Effector CD8-positive, alpha-beta T cell (primary cell): ENCODE data around the gene TOMM40L.

Experiments used
- DNase-seq: peaks from one replicate; lab custom pipeline; 2025; lab: John Stamatoyannopoulos, UW
- total RNA-seq, 4 experiments: gene quantifications; one replicate each; lab custom pipeline; 2026; lab: John Stamatoyannopoulos, UW

Gene TOMM40L
- total RNA-seq, result 19.5 to 25.4 (median 21.3) reads per million in 4 experiments

DNA sequence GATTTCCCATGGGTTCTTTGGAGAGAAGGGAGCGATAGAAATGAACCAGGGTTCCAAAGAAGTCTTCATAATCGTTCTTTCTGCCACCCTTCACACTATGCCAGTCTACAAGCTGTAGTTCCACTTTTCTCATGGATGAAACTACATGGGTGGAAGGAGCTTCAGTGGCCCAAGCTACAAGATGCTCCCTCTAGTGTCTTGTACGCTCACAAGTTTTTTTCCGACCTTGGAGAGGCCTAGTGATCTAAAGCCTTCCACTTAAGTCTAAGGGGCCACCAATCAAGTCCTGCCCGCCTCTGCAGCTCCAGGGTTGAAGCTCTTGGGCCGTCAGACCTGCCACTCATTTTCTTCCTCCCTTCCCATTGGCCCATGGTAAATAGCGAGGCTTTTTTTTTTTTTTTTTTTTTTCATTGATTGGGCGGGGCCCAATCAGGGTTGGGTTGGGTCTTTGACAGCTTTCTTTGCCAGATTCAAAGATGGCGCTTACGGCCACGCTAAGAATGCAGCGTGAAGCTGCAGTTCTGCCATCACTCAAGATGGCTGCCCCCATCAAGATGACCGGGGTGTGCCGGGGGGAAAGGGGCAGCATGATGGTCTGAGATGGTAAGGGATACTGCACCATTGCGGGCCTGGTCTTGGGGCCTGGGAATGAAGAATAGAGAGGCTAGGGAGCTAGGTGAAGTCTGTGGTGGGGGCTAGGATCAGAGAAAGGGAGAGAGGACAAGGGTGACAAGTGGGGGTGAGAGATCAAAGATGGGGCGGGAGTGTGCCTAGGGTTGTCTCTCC is at the start of gene TOMM40L:
Gene TOMM40L (plus strand): TSS at position 527 of the 786 bp plus-strand sequence. CDS start 430 bp downstream, outside the sequence.
- DNase-seq, result peak; percentile 82

DNA sequence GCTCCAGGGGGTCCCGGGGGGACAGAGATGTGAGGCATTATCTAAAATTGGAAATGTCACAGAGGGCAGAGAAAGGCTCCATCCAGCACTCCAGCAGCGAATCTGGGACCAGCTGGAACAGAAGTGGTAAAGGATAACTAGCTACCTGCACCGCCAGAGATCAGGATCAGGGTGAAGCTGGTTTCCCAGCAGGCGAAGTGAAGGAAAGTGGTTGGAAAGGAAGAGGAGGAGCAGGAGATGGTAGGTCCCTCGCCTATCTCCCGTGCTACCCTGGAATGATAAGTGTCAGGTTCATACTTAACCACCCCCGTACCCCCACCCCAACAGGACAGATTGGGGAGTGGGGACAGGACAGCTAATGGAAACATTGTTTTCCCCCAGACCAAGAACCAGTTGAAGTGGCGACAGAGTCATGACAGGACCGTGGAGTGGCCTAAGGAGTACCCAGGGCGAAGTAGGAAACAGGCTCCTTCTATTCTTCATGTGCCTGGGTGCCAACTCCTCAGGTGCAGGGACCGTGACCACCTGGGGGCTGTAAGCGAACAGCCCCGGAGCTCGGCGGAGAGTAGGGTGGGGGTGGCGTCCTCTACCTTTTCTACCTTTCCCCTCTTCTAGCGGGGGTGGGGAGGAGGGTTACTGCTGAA is 49.3 kb upstream of the TOMM40L start:
- DNase-seq, result no peak

DNA sequence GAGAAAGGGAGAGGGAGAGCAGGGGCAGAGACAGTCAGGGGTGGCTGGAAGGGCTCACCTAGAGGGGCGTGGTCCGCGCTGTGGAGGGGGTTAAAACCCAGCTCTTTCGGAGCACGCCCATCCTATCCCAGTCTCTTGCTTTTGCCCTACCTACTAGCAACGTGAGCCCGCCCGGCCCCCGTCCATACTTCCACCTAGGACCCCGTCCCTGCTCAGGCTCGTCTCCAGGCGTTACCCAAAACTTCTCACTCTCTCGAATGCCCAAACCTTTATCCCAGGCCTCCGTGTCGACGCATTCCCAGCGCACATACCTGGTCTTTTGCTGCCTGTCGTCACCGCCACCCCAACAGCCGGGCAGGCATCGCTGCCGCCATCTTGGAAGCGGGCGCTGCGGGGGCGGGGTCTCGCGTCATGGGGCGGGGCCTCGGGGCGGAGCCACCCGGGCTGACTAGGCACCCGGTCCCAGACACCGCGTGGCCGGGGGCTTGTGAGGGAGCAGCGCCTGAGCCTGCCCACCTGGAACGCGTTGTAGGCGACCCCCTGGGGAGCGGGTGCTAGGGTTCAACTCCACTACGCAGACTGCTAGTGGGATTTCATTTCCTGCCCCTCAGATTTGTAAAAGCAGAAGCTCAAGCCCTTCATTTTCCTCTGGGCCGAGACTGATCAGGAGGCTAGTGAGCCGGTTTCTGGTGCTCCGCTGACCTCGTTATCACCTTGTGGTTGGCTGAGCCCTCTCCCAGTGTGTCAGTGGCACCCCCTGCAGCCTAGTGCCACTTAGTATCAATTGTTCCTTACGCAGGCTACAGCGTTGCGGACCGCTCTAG is 48.5 kb upstream of the TOMM40L start, which contains the start of gene B4GALT3:
Gene B4GALT3 (minus strand): TSS at position 396 of the 824 bp plus-strand sequence. CDS start 1,447 bp downstream, outside the sequence.
- DNase-seq, result peak; percentile 89

DNA sequence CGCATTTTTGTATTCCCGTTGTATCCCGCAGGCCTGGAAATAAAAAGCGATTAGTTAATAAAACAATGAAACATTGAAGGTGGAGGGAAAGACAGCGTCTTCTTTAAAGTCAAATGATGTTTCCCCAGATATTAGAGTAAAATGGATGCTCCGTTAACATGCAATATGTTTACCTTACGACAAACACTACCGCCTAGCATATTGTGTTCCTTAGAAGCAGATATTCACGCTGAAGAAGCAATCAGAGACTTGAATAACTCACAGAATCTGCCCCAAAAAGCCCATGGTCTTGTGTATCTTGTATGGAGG is 48.0 kb upstream of the TOMM40L start:
- no peak for DNase-seq

DNA sequence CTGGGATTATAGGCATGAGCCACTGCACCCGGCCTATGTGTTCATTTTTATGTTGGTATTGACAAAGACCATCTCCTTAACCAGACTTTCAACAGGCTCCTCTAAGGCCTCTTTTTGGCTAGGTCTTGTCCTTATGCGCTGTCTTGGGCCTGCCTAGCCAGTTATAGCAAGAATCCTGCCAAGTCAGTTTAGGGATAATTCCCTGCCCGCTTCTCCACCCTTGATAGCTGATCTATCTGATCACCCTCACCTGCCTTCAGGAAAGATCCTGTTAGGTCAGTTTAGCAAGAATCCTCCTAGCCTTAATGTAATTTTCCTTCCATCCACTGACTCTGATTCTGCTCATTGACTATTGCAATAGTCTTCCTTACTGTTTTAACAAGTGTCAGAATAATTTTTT is 46.2 kb upstream of the TOMM40L start:
- no peak for DNase-seq

DNA sequence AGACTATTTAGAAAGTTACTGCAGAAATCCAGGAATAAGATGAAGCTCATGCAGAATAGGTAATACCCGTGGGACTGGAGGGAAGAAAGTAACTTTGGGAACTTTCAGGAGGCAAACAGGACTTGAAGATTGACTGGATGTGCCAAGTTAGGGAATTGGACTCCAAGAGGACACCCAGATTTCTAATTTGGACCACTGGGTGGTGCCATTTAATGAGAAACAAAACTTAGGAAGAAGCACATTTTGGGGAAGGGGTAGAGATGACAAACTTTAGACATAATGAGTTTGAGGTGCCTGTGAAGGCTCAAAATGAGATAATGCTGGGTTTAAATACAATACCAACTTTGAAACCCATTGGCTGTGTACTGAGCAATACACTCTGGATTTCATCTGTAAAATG is 45.2 kb upstream of the TOMM40L start:
- no peak for DNase-seq

DNA sequence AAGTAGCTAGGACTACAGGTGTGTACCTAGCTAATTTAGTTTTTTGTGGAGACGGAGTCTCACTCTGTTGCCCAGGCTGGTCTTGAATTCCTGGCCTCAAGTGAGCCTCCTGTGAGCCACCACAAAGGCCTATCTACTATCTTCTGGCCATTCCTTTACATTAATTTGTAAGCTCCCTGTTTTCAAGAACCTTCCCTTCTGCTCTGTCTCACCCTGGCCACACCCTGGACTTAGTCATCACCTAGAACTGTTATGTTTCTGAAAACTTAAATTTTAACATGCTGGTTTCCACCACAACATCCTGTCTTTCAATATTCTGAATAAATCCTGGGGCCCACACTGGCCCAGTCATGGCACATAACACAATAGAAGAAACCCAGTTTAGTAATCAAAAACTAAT is 43.6 kb upstream of the TOMM40L start:
- no peak for DNase-seq

DNA sequence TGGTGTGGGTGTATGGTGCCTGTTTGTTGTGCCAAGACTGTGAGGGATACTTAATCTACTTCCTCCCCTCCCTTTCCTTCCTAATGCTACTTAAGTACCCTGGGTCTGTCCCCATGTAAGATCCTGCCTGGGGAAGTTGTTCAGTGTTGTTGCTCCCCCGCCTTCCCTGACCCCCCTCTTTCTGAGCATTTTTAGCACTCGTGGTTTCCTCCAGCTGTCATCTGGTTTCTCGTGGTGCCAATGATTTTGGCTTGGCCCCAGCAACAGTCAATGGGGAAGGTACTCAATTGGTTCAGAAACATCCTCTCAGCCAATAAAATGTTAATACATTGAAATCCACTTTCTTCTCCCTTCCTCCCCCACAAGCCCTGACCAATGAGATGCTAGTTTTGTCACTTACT is 40.6 kb upstream of the TOMM40L start:
- peak; percentile 61 for DNase-seq

DNA sequence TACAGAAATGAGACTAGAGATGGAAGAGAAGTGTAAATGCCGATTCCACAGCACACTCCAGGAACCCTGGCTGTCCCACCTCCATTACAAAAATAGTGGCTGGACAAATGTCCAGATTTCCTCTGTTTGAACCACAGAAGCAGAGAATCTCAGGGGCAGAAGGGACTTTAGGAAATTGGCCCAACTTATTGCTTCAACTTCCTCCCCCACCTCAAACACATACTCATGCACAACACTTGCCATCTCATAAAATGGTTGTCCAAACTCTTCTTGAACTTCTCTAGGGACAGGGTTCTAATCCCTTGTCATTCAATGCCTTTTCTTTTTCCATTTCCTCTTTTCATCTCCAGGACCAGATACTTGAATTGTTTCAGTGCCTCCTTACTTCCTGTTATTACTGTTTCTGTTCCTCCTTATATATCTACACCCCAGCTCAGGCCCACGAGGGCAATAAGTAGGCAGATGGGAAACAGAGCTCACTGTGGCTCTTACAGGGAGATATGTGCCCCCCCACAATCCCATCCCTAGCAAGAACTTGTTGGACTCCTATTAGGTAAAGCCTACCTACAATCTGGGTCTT is 40.0 kb upstream of the TOMM40L start:
- no peak for DNase-seq

DNA sequence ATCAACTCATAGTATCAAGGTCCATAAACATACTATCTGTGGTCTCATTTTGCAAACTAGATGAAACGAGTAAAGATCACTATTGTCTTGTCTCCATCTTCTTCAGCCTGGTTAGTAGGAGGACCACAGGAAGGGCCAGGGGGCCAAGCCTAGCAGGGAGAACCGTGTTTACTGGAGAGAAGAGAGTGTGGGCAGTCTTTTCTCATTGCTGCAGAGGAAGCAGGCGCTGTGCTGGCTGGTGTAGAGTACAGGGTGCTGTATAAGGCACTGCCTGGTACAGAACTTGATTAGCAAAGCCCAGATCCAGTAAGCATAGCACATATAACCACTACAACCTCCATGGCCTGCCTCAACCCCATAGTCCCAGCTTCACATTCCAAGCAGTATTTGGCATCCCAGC is 38.5 kb upstream of the TOMM40L start:
- DNase-seq, result no peak

DNA sequence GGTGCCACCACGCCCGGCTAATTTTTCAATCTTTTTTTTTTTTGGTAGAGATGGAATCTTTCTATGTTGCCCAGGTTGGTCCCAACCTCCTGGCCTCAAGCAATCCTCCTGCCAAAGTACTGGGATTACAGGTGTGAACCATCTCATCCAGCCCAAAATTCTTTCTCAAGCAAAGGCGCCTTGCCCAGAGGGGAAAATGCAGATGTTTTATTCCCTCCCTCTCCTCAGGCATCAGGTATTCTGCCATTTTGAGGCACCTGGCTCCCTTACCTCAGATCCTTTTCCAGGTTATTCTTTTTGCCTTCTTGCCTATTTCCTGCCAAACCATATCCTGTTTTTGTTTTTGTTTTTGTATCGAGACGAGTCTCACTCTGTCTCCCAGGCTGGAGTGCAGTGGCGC is 37.5 kb upstream of the TOMM40L start:
- no peak for DNase-seq

DNA sequence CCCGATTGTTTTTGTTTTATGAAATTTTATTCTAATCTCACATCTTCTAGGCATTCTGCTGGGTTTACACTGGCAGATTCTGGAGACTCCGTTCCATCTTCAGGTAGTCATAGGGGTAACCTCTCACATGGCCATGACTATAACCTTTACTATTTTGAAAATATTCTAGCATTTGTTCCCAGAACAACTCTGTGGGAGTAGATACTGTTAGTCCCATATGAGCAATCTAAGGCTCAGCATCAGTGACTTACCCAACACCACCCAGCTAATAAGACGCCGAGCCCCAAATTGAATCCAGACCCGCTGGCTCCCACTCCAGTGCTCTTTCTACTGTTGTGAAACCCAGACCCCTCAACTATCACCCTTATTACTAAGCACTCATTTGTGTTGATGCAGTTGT is 36.8 kb upstream of the TOMM40L start:
- no peak for DNase-seq

DNA sequence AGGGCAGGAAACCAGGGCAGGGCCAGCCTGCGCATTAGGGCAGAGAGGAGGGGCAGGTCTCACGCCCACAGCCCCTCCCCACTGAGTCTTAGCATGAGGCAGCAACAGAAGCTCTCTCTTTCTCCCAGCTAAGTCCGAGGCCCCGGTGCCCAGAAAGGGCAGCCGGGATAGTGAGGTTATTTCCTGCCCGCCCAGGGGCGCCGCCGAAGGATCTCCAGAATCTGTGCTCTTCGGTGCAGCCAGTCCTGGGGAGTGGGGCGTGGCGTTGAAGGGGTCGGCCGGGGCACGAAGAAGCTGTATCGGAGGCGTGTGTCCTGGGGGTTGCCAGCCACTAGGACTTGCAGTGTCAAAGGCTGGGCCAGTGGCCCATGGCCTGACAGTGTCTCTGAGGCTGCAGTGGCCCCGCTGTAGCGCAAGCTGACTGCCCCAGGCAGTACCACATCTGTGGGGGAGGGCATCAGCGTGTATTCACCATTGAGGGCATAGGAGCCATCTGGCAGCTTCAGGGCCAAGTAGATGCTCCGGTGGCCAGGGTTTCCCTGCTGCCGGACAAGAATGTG is 34.8 kb upstream of the TOMM40L start:
- DNase-seq, result no peak

DNA sequence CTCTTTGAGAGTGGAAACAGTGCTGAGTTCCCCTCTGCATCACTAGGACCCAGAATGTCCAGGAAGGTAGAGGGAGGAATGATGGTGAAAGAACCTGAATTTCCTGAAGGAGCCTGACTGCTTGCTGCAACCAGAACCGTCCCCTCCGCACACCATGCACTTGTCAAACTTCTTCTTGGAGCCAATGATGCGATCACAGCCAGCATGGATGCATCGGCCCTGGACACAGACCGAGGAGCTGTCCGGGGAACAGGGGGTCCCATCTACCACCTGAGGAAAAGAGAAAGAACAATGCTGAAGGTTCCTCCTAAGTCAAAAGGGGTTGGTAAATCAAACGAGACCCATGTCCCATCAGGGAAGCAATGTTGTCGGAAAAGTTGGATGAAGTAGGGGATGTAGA is 33.9 kb upstream of the TOMM40L start:
- no peak for DNase-seq

DNA sequence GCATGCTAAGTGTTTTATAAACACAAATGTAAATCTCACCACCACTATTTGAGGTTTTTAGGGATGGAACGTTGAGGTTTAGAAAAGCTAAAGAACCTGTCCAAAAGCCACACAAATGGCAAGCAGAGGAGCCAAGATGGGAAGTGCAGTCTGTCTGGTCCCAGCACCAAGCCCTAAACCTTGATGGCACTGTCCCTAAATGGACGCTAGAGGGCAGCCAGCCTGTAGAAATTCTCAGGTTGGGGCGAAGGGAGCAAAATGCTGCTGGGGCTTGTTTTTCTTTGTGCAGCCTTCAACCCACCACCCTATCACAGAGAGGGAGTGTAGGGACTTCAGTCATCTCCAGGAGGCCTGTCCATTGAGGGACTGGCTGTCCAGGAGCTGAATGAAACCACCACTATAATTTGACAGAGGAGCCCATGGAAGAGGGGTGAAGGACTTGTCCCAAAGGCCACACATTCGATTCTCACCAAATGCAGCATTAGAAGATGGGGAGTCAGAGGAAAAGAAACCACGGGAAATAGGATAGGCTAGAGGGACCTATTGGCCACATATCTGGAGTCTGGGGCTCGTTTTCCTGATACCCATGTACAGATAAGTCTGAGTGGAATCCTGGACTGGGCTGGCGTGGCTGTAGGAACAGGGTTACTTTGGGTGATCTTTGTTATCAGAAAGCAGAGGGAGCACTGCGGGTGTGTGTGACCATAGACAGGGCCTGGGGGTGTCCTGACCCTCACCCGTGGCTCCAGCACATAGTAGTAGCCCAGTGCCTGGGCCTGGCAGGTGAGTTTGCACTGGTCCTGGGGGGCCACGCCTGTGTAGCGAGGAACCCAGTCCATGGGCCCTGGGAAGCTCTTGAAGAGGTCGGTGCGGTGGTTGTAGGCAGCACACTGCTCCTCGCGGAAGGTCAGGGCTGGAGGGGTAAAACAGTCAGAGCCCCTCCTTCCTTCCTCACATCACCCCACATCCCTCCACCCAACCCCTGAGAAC is 33.1 kb upstream of the TOMM40L start:
- peak; percentile 37 for DNase-seq

DNA sequence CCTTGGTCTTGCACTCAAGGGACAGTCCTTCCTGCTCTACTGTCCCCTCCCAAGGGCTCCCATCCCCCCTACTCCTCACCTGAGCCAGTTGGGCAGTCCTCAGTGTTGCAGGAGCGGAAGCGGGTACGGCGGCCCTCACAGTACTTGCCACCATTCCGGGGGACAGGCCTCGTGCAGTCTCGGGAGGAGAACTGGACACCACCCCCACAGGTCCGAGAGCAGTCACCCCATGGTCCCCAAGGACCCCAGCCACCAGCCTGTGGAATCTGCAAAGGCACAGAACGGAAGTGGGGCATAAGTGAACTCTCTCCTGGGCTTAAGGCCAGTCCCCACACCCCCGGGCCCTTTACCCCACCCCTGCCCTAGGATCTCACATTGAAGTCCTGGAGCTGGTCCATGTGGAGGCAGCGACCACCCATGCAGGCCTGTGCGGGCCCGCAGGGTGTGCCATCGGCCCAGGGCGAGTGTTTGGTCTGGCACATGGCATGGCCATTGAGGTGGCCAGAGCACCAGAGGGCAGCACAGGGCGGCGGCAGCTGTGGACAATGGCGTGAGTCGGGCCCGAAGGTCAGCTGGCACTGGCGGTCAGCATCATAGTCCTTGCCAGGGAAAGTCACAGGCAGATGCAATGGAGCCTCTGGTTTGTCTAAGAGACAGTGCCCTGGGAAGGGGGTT is 32.2 kb upstream of the TOMM40L start:
- no peak for DNase-seq

DNA sequence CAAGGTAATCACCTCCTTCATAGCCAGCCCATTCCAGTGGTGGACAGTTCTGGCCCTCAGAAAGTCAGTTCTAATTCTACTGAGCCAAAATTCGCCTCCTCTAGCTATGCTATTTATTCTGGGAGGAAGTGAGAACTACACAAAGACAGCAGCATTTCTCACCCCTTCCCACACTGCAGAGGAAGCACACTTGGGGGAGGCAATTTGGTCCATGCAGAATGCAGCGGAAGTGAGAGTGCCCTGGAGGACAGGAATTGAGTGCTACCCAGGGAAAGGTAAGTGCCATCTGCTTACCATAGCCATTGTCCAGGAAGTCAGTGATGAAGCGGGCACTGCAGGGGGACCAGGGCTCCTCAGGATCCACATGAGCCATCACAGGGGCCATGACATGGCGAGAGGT is 30.7 kb upstream of the TOMM40L start:
- no peak for DNase-seq

DNA sequence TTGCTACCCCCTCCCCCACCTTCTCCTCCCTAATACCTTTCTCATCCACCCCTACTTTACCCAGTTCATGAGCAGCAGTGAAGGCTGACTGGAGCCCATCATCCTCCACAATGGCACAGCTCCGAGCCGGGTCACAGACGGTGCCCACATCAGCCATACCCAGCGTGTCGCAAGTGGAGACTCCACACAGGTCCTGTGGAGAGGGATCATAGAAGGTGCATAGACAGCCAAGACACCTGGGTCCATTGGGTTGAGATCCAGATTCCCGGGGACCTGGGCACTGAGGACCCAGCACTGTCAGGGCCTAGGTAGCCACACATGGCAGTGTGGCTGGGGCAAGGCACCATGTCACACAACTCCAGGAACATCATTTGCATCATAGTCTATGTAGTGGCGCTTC is 29.7 kb upstream of the TOMM40L start:
- no peak for DNase-seq

DNA sequence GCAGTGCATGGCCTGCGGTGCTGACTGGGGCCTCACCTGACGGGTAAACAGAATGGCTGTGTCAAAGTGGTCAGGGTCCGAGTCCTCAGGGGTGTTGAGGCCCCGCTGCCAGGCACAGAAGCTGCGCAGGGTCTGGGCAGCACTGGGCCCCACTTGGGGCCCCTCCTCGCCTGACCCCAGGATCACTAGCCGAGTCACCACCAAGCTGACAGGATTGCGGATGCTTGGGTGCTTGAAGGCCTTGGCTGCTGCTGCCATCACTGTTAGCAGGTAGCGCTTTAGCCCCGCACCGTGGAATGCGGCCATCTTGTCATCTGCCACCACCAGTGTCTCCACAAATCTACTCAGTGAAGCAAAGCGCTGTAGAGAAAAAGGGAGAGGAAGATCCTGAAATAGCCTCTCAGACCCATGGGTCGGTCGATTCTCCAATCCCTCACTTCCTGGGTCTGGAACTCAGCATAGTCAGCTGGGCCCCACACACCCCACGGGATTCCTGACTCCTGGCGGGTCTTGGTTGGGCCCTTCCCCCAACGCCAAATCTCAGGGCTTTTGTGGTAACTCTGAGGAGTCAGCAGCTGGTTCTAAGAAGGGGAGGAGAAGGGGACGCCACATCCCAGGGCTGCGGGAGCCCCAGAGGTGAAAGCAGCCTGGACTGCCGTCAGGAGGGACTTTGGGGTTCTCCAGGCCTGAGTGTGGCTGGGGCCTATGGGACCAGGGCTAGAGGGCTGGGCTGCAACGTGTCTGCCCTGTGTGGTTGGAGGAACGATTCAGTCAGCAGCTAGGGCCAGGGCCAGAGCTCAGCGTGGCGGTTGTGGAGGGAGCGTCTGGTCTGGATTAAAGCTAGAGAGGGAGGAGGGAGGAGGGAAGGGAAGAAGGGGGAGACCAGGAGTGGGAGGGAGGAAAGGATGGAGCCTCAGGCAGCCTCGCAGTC is 29.1 kb upstream of the TOMM40L start:
- DNase-seq, result no peak
